HepG2 (cell line): ENCODE data around the gene SCYGR6. TPM values are rescaled to one million over a fixed set of nuclear protein-coding genes. Genes with fewer than 3 reads are reported as not detected.
A peak's percentile ranks its signal among the peaks of the same experiment; 100 is the strongest.

ENCODE experiments used
- ATRX ChIP-seq: sonication (generic); formaldehyde crosslinking; IDR thresholded peaks from 2 replicates; pipeline ENCODE4 v1.4.0; 2020; ENCODE audit warnings: missing genetic modification reagents, borderline replicate concordance
- BORCS8-MEF2B ChIP-seq: sonication (generic); formaldehyde crosslinking; IDR thresholded peaks from 2 replicates; pipeline ENCODE4 v1.8.0; 2022; ENCODE audit warnings: mild to moderate bottlenecking, missing genetic modification reagents
- CCDC6 ChIP-seq: sonication (generic); formaldehyde crosslinking; IDR thresholded peaks from 2 replicates; pipeline ENCODE4 v1.8.1; 2022; ENCODE audit warnings: mild to moderate bottlenecking, missing genetic modification reagents, moderate library complexity
- ERF ChIP-seq: IDR thresholded peaks from 2 replicates; pipeline ENCODE4 v1.6.1; 2018; ENCODE audit warnings: missing biosample characterization, missing genetic modification reagents
- FOXK1 ChIP-seq: sonication (generic); formaldehyde crosslinking; IDR thresholded peaks from 2 replicates; pipeline ENCODE4 v1.4.0; 2020; ENCODE audit warnings: low read depth, missing genetic modification reagents, borderline replicate concordance
- FOXP4 ChIP-seq: sonication (generic); formaldehyde crosslinking; IDR thresholded peaks from 2 replicates; pipeline ENCODE4 v1.4.0; 2020; ENCODE audit warnings: missing genetic modification reagents
- JARID2 ChIP-seq: sonication (generic); formaldehyde crosslinking; IDR thresholded peaks from 2 replicates; pipeline ENCODE4 v1.8.1; 2023; ENCODE audit warnings: missing genetic modification reagents, inconsistent platforms; ENCODE audit not compliant: insufficient replicate concordance
- MAFF ChIP-seq: IDR thresholded peaks from 2 replicates; pipeline ENCODE4 v1.6.1; 2011; ENCODE audit warnings: low read depth, low read length, improper control_type of control experiment
- NFKB2 ChIP-seq: sonication (generic); formaldehyde crosslinking; IDR thresholded peaks from 2 replicates; pipeline ENCODE4 v1.4.0; 2020; ENCODE audit warnings: missing genetic modification reagents, borderline replicate concordance
- SUZ12 ChIP-seq: fragments of 150-350 bp; IDR thresholded peaks from 2 replicates; pipeline ENCODE4 v1.6.1; 2014; ENCODE audit warnings: low read depth, low read length
- TCF7 ChIP-seq: sonication (generic); IDR thresholded peaks from 2 replicates; pipeline ENCODE4 v1.6.1; 2016; ENCODE audit warnings: antibody characterized with exemption, low read depth
- THAP11 ChIP-seq: IDR thresholded peaks from 2 replicates; pipeline ENCODE4 v1.6.1; 2016; ENCODE audit warnings: missing biosample characterization, missing genetic modification reagents
- ZNF256 ChIP-seq: sonication (generic); formaldehyde crosslinking; conservative IDR thresholded peaks from 2 replicates; pipeline ENCODE4 v1.4.0; 2020; ENCODE audit warnings: missing genetic modification reagents
- ZNF574 ChIP-seq: sonication (generic); formaldehyde crosslinking; IDR thresholded peaks from 2 replicates; pipeline ENCODE4 v1.4.0; 2020; ENCODE audit warnings: missing genetic modification reagents
- ZNF639 ChIP-seq: conservative IDR thresholded peaks from 2 replicates; pipeline ENCODE4 v1.6.1; 2018; ENCODE audit warnings: missing genetic modification reagents
- ZNF777 ChIP-seq: sonication (generic); formaldehyde crosslinking; IDR thresholded peaks from 2 replicates; pipeline ENCODE4 v1.4.0; 2020; ENCODE audit warnings: missing genetic modification reagents
- polyA plus RNA-seq, 8 experiments: library from polyadenylated mRNA; depleted of rRNA in 3 of 8; stranded (reverse) in 7 of 8; unstranded in 1 of 8; fragments of >200 nt; fragmentation: Illumina TruSeq in 4 of 8; extraction: Trizol in 4 of 8; gene quantifications; 2 replicates each; pipeline versions ENCODE4 v1.2.1 to v1.2.3, GENCODE V29; 2011 to 2016; ENCODE audit warnings: low read depth in 4 of 8, missing spikeins in 1 of 8, mixed read lengths in 1 of 8; ENCODE audit not compliant: insufficient read depth in 1 of 8
- total RNA-seq, 5 experiments: library from RNA; depleted of rRNA; stranded (reverse); fragments of >200 nt; fragmentation: Illumina TruSeq; extraction: Trizol; gene quantifications; 2 replicates each; pipeline ENCODE4 v1.2.3, GENCODE V29; 2016; ENCODE audit warnings: low read depth in 1 of 5
- TF ChIP-seq, protein P1 (sequence below): sonication (generic); formaldehyde crosslinking; IDR thresholded peaks from 2 replicates; pipeline ENCODE4 v1.8.0; 2022; ENCODE audit warnings: mild to moderate bottlenecking, missing genetic modification reagents, moderate library complexity
- TF ChIP-seq, protein P2 (sequence below): sonication (generic); formaldehyde crosslinking; IDR thresholded peaks from 2 replicates; pipeline ENCODE4 v1.4.0; 2020; ENCODE audit warnings: missing genetic modification reagents

SCYGR6 gene
- total and polyA plus RNA-seq, 2 of the 13 experiments (the other 11 are each of a cell fraction or from before 2014, with no cell fraction given): not detected

GRCh38 chr2:227703280-227703732 is 21.3 kb downstream of the SCYGR6 start (continued):
- TF ChIP-seq TCF7: 0 out of 2 replicates have a peak, but pooled peaks have one; percentile 16
- no peak for TF ChIP-seq ERF
- TF ChIP-seq ZNF639 (CRISPR knock-in tag): no peak
- peak; percentile 54; the same call in 1 of the 2 replicates for TF ChIP-seq FOXK1 (CRISPR knock-in tag)
- TF ChIP-seq, protein P1, sequence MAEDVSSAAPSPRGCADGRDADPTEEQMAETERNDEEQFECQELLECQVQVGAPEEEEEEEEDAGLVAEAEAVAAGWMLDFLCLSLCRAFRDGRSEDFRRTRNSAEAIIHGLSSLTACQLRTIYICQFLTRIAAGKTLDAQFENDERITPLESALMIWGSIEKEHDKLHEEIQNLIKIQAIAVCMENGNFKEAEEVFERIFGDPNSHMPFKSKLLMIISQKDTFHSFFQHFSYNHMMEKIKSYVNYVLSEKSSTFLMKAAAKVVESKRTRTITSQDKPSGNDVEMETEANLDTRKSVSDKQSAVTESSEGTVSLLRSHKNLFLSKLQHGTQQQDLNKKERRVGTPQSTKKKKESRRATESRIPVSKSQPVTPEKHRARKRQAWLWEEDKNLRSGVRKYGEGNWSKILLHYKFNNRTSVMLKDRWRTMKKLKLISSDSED (CRISPR knock-in tag): no peak
- TF ChIP-seq, protein P2, sequence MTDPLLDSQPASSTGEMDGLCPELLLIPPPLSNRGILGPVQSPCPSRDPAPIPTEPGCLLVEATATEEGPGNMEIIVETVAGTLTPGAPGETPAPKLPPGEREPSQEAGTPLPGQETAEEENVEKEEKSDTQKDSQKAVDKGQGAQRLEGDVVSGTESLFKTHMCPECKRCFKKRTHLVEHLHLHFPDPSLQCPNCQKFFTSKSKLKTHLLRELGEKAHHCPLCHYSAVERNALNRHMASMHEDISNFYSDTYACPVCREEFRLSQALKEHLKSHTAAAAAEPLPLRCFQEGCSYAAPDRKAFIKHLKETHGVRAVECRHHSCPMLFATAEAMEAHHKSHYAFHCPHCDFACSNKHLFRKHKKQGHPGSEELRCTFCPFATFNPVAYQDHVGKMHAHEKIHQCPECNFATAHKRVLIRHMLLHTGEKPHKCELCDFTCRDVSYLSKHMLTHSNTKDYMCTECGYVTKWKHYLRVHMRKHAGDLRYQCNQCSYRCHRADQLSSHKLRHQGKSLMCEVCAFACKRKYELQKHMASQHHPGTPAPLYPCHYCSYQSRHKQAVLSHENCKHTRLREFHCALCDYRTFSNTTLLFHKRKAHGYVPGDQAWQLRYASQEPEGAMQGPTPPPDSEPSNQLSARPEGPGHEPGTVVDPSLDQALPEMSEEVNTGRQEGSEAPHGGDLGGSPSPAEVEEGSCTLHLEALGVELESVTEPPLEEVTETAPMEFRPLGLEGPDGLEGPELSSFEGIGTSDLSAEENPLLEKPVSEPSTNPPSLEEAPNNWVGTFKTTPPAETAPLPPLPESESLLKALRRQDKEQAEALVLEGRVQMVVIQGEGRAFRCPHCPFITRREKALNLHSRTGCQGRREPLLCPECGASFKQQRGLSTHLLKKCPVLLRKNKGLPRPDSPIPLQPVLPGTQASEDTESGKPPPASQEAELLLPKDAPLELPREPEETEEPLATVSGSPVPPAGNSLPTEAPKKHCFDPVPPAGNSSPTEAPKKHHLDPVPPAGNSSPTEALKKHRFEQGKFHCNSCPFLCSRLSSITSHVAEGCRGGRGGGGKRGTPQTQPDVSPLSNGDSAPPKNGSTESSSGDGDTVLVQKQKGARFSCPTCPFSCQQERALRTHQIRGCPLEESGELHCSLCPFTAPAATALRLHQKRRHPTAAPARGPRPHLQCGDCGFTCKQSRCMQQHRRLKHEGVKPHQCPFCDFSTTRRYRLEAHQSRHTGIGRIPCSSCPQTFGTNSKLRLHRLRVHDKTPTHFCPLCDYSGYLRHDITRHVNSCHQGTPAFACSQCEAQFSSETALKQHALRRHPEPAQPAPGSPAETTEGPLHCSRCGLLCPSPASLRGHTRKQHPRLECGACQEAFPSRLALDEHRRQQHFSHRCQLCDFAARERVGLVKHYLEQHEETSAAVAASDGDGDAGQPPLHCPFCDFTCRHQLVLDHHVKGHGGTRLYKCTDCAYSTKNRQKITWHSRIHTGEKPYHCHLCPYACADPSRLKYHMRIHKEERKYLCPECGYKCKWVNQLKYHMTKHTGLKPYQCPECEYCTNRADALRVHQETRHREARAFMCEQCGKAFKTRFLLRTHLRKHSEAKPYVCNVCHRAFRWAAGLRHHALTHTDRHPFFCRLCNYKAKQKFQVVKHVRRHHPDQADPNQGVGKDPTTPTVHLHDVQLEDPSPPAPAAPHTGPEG (CRISPR knock-in tag): no peak
- TF ChIP-seq MAFF: peak; percentile 90
- no peak for TF ChIP-seq BORCS8-MEF2B (CRISPR knock-in tag)
- no peak for TF ChIP-seq JARID2 (CRISPR knock-in tag)
- TF ChIP-seq FOXP4 (CRISPR knock-in tag): no peak
- no peak for TF ChIP-seq SUZ12
- TF ChIP-seq ZNF256 (CRISPR knock-in tag): no peak
- no peak for TF ChIP-seq THAP11 (CRISPR knock-in tag)
- no peak for TF ChIP-seq CCDC6 (CRISPR knock-in tag)
- TF ChIP-seq ZNF777 (CRISPR knock-in tag): no peak
- no peak for TF ChIP-seq ATRX (CRISPR knock-in tag)
- TF ChIP-seq NFKB2 (CRISPR knock-in tag): no peak
- TF ChIP-seq ZNF574 (CRISPR knock-in tag): no peak
